Progenitor cell of endocrine pancreas (in vitro differentiated cells): ENCODE measurements around the gene IL36B. TPM values are rescaled to one million over a fixed set of nuclear protein-coding genes. Genes with fewer than 3 reads are reported as not detected.
A peak's percentile ranks its signal among the peaks of the same experiment; 100 is the strongest.

Experiments used
- DNase-seq: peaks from one replicate; pipeline ENCODE4 v3.0.0; 2021; ENCODE audit warnings: low spot score; ENCODE audit not compliant: unreplicated experiment
- H3K27ac Mint-ChIP-seq: 2 replicates; pipeline ENCODE4 v1.8.0; 2021; ENCODE audit warnings: mild to moderate bottlenecking, moderate library complexity, mixed read lengths
- H3K27me3 Mint-ChIP-seq: 2 replicates; pipeline ENCODE4 v1.8.0; 2021; ENCODE audit warnings: mixed read lengths
- H3K36me3 Mint-ChIP-seq: 2 replicates; pipeline ENCODE4 v1.8.0; 2022; ENCODE audit warnings: mixed read lengths; ENCODE audit not compliant: insufficient read depth
- H3K4me1 Mint-ChIP-seq: 2 replicates; pipeline ENCODE4 v1.8.0; 2021; ENCODE audit warnings: low read depth, mixed read lengths
- H3K4me3 Mint-ChIP-seq: 2 replicates; pipeline ENCODE4 v1.8.0; 2021; ENCODE audit warnings: low read depth, mild to moderate bottlenecking, moderate library complexity, mixed read lengths
- H3K9me3 Mint-ChIP-seq: 2 replicates; pipeline ENCODE4 v1.8.0; 2021; ENCODE audit warnings: low read depth, mixed read lengths
- total RNA-seq: library from RNA; stranded (reverse); gene quantifications from 2 replicates; pipeline ENCODE4 v1.2.1, GENCODE V29; 2021
- TF ChIP-seq, protein P1 (sequence below): fragments of 200-600 bp; sonication (generic); IDR thresholded peaks from one replicate; pipeline ENCODE4 v1.5.0; 2021; ENCODE audit warnings: antibody characterized with exemption, mild to moderate bottlenecking; ENCODE audit not compliant: unreplicated experiment

Gene IL36B
- total RNA-seq, 1 donor from 2014 or later: not detected

DNA sequence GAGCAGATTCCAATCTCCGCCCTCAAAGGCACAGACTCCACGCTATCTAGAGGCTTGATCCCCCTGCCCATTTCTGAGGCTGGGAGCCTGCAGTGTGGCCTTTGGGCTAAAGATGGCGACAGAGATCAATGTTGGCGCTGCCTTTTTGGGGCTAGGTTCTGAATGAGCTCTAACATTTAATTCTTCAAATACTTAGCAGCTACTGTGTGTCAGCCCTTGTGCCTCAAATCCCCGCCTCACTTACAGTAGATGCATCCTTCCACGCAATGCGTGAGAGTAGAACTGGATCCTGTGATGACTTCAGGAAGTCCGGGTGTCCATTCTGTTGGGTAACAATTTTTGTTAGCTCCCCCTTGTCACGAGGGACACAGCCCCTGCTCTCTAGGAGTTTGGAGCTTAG lies 27.5 kb upstream of the IL36B start:
- Mint-ChIP-seq H3K27me3 (peaks cover 24% of the 10 kb centered on the region), H3K4me1 (peaks cover 7% of the 10 kb centered on the region), H3K27ac (no peak overlapping the region), H3K4me3 (no peak overlapping the region), H3K36me3 (no peaks in the 10 kb centered on the region), H3K9me3 (no peaks in the 10 kb centered on the region)
- TF ChIP-seq, protein P1, sequence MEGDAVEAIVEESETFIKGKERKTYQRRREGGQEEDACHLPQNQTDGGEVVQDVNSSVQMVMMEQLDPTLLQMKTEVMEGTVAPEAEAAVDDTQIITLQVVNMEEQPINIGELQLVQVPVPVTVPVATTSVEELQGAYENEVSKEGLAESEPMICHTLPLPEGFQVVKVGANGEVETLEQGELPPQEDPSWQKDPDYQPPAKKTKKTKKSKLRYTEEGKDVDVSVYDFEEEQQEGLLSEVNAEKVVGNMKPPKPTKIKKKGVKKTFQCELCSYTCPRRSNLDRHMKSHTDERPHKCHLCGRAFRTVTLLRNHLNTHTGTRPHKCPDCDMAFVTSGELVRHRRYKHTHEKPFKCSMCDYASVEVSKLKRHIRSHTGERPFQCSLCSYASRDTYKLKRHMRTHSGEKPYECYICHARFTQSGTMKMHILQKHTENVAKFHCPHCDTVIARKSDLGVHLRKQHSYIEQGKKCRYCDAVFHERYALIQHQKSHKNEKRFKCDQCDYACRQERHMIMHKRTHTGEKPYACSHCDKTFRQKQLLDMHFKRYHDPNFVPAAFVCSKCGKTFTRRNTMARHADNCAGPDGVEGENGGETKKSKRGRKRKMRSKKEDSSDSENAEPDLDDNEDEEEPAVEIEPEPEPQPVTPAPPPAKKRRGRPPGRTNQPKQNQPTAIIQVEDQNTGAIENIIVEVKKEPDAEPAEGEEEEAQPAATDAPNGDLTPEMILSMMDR: peak; percentile 70
- DNase-seq: peak; percentile 23

DNA sequence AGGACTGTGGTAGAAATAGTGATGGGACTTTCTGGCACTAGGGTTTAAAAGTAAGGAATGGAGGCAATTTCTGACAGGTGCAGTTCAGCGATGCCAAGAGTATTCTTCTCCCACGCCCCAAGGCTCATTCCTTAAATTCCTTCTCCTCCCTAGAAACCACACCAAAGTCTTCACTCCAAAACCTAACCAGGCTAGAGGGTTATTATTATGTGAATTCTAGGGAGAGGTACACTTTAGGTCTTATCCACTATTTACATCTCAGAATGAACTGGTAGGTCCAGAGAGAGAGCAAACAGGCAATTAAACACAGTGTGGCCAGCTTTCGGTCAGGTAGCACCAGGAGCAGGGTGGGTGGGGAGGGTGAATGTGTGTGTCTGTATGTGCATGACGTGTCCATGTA lies 26.5 kb upstream of the IL36B start:
- Mint-ChIP-seq H3K36me3 (no peaks in the 10 kb centered on the region), H3K4me1 (peaks cover 7% of the 10 kb centered on the region), H3K4me3 (no peak overlapping the region), H3K9me3 (no peaks in the 10 kb centered on the region), H3K27ac (no peak overlapping the region), H3K27me3 (peaks cover 26% of the 10 kb centered on the region)
- DNase-seq: no peak
- TF ChIP-seq, protein P1: no peak

DNA sequence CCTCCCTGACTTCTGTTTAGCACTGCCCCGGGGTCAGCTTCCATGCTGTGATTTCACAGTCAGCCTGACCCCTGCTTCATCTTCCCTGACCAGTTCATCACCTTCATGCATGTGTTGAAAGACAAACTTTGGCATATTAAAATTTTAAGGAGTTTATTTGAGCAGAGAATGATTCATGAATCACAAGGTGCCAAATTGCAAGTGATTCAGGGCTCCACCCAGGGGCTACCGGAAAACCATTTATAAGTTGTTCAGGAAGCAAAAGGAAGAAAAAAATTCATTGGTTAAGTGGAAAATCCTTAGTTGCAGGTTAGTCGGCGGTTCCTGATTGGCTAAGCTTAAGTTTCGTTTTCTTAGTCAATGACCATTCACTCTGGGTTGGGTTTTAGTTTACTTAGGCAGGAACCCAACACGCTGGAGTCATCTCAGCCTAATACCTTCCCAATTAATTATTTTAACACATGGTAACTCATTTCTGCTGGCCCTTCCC lies 25.7 kb upstream of the IL36B start:
- no peak for DNase-seq
- Mint-ChIP-seq H3K36me3 (no peaks in the 10 kb centered on the region), H3K4me1 (peaks cover 7% of the 10 kb centered on the region), H3K27ac (no peak overlapping the region), H3K27me3 (peaks cover 25% of the 10 kb centered on the region), H3K4me3 (no peak overlapping the region), H3K9me3 (no peaks in the 10 kb centered on the region)
- TF ChIP-seq, protein P1: no peak

DNA sequence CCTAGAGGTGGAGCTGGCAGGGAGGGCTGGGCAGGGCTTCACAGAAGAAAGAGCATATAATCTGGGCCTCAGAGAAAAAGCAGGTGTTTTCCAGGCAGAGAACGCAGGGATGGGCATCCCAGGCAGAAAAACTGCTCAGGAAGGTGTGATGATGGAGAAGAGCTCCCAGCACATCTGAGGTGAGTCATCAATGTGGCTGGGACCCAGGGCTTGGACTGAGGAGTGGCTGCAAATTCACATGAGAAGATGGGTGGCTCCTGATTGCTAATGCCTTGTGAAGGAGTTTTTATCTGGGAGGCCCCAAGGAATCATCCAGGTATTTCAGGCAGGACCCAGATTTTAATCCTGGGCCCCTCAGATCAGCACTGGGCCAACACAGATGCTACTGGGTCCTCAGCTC lies 25.3 kb upstream of the IL36B start:
- no peak for DNase-seq
- Mint-ChIP-seq H3K4me1 (peaks cover 7% of the 10 kb centered on the region), H3K4me3 (no peak overlapping the region), H3K36me3 (no peaks in the 10 kb centered on the region), H3K27me3 (peaks cover 20% of the 10 kb centered on the region), H3K9me3 (no peaks in the 10 kb centered on the region), H3K27ac (no peak overlapping the region)
- TF ChIP-seq, protein P1: no peak

DNA sequence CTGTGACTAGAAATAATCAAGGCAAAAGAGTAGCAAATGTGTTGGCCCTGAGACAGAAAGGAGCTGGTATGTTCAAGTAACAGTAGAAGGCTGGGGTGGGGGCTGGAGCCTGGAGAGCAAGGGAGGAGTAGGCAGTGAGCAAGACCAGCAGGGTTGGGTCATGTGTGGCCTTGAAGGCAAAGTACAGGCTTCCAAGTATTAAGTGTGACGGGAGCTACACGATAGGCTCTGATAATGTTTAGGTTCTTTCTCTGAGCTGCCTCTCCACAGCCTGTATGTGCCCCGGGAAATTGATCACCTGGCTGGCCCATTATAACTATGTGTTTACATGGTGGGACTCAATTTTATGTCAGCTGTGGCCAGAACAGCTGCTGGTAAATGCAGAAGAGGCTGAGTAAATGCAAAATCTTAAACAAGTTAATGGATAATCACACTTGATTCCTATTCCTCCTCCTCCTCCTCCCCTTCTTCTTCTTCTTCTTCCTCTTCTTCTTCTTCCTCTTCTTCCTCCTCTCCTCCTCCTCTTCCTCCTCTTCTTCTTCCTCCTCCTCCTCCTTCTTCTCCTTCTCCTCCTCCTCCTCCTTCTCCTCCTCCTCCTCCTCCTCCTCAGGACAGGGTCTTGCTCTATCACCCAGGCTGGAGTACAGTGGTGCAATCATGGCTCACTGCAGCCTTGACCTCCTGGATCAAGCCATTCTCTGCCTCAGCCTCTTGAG lies 24.4 kb upstream of the IL36B start:
- H3K27ac Mint-ChIP-seq: no peak overlapping the region
- H3K4me3 Mint-ChIP-seq: no peak overlapping the region
- DNase-seq: no peak
- H3K36me3 Mint-ChIP-seq: no peaks in the 10 kb centered on the region
- H3K27me3 Mint-ChIP-seq: peaks cover 19% of the 10 kb centered on the region
- peaks cover 7% of the 10 kb centered on the region for H3K4me1 Mint-ChIP-seq
- H3K9me3 Mint-ChIP-seq: no peaks in the 10 kb centered on the region
- TF ChIP-seq, protein P1: no peak
